Upper lobe of left lung (tissue), 6 donors: Measurements from ENCODE around the gene PIGL. TPM values are rescaled to one million over a fixed set of nuclear protein-coding genes. Genes with fewer than 3 reads are reported as not detected.

ENCODE experiments used
- ATAC-seq, 2 donors: fragments of 200-7000 bp; cut with Tn5 transposase; one replicate each; pipeline ENCODE4 v1.9.1; 2022; ENCODE audit warnings: mild to moderate bottlenecking in 2 of 2, moderate library complexity in 2 of 2; ENCODE audit not compliant: low FRiP score in 2 of 2
- DNase-seq, 2 donors: peaks; one replicate each; pipeline ENCODE4 v3.0.0-alpha.2; 2019 to 2020
- H3K27ac ChIP-seq, 4 donors: fragments of 200-600 bp; sonication (generic); one replicate each; pipeline ENCODE4 v1.5.1; 2016 to 2019
- H3K27me3 ChIP-seq, 4 donors: fragments of 200-600 bp; sonication (generic); one replicate each; pipeline ENCODE4 v1.5.1; 2017 to 2019
- H3K36me3 ChIP-seq, 4 donors: fragments of 200-600 bp; sonication (generic); one replicate each; pipeline ENCODE4 v1.5.1; 2016 to 2019
- H3K4me1 ChIP-seq, 4 donors: fragments of 200-600 bp; sonication (generic); one replicate each; pipeline ENCODE4 v1.5.1; 2018 to 2019
- H3K4me3 ChIP-seq, 4 donors: fragments of 200-600 bp; sonication (generic); one replicate each; pipeline ENCODE4 v1.5.1; 2017 to 2019; ENCODE audit warnings: mild to moderate bottlenecking in 2 of 4, moderate library complexity in 1 of 4
- H3K9me3 ChIP-seq, 4 donors: fragments of 200-600 bp; sonication (generic); one replicate each; pipeline ENCODE4 v1.5.1; 2018 to 2019
- CTCF ChIP-seq, 6 experiments: fragments of 450-650 bp in 4 of 6; fragments of 200-600 bp in 2 of 6; sonication (generic) in 2 of 6; IDR thresholded peaks; one replicate each; pipeline ENCODE4 v1.5.1; 2016 to 2019; ENCODE audit warnings: antibody characterized with exemption in 6 of 6
- EP300 ChIP-seq, 4 donors: sonication (generic); formaldehyde crosslinking; IDR thresholded peaks; one replicate each; pipeline ENCODE4 v1.5.1; 2017; ENCODE audit warnings: antibody characterized with exemption in 4 of 4, control low read depth in 2 of 4
- POLR2A ChIP-seq, 4 donors: fragments of 450-650 bp; IDR thresholded peaks; one replicate each; pipeline ENCODE4 v1.5.1; 2016 to 2017; ENCODE audit warnings: antibody characterized with exemption in 4 of 4, mild to moderate bottlenecking in 2 of 4
- POLR2AphosphoS5 ChIP-seq, 2 donors: sonication (generic); formaldehyde crosslinking; IDR thresholded peaks; one replicate each; pipeline ENCODE4 v1.5.1; 2017; ENCODE audit warnings: antibody characterized with exemption in 2 of 2
- WGBS, 2 donors: methylation state at CpG; one replicate each; pipeline ENCODE4 v1.1.5; 2017 to 2018; 5-methylcytosine and 5-hydroxymethylcytosine counted together
- total RNA-seq, 6 donors: library from RNA; depleted of rRNA in 4 of 6; stranded (reverse); fragments of >200 nt in 4 of 6; gene quantifications; one replicate each; pipeline versions ENCODE4 v1.1.0 to v1.2.1, GENCODE V29; 2016 to 2021
- donor health status: DM: no; HTN: no; CAD: no; lungs with moderate emphysema.
- donor health status: DM: no; HTN: yes; CAD: no; lungs with severe emphysema.

The PIGL gene
- total RNA-seq, 6 donors from 2014 or later: 20.8 to 207 (median 53.1) TPM

GRCh38 chr17:16243385-16243784 lies 26.4 kb downstream of the PIGL start:
- no peak for ATAC-seq
- Histone ChIP-seq H3K27me3 (no peaks in the 10 kb centered on the region), H3K36me3 (no peaks in the 10 kb centered on the region), H3K27ac (no peak overlapping the region), H3K4me1 (no peaks in the 10 kb centered on the region), H3K4me3 (no peak overlapping the region), H3K9me3 (no peaks in the 10 kb centered on the region)
- TF ChIP-seq POLR2AphosphoS5 (IDR thresholded peaks at IDR 0.05) (no peak), CTCF (IDR thresholded peaks at IDR 0.05) (no peak), POLR2A (IDR thresholded peaks at IDR 0.05) (no peak), EP300 (IDR thresholded peaks at IDR 0.05) (no peak)
- WGBS, 2 donors: 77 to 79% methylated on average over 5 of the region's 5 CpGs
- DNase-seq: no peak

DNA sequence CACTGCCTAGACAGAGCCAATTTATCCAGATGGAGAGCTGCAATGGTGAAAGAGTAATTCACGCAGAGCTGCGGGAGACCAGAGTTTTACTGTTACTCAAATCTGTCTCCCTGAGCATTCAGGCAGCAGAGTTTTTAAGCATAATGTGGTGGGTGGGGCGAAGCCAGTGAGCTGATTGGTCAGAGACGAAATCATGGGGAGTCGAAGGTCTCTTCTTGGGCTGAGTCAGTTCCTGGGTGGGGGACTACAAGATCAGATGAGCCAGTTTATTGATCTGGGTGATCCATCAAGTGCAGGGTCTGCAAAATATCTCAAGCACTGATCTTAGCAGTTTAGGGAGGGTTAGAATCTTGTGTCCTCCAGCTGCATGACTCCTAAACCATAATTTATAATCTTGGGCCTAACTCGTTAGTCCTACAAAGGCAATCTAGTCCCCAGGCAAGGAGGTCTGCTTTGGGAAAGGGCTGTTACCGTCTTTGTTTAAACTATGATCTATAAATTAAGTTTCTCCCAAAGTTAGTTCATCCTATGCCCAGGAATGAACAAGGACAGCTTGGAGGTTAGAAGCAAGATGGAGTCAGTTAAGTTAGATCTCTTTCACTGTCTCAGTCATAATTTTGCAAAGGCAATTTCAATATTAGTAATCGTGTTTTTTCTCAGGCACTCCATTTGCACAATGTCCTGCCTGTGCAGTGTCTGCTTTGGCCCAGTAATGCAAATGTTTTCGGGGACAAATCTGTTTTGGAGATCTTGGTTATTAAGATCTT lies 27.0 kb downstream of the PIGL start:
- Histone ChIP-seq H3K4me3 (no peak overlapping the region), H3K9me3 (no peaks in the 10 kb centered on the region)
- no peak for ATAC-seq

GRCh38 chr17:16247586-16247984 lies 30.6 kb downstream of the PIGL start:
- WGBS, 2 donors: 84 to 100% methylated on average over 7 of the region's 7 CpGs
- ATAC-seq (no peak), DNase-seq (no peak)
- H3K4me1 ChIP-seq: no peaks in the 10 kb centered on the region
- H3K36me3 ChIP-seq: no peaks in the 10 kb centered on the region
- no peaks in the 10 kb centered on the region for H3K27me3 ChIP-seq
- TF ChIP-seq EP300 (IDR thresholded peaks at IDR 0.05) (no peak), CTCF (IDR thresholded peaks at IDR 0.05) (no peak), POLR2AphosphoS5 (IDR thresholded peaks at IDR 0.05) (no peak), POLR2A (IDR thresholded peaks at IDR 0.05) (no peak)
- H3K4me3 ChIP-seq: no peak overlapping the region
- no peak overlapping the region for H3K27ac ChIP-seq
- no peaks in the 10 kb centered on the region for H3K9me3 ChIP-seq

More for the DNA sequence above, 27.0 kb downstream of the PIGL start:
- Histone ChIP-seq H3K27ac (no peak overlapping the region), H3K27me3 (no peaks in the 10 kb centered on the region), H3K36me3 (no peaks in the 10 kb centered on the region), H3K4me1 (no peaks in the 10 kb centered on the region)
- TF ChIP-seq POLR2AphosphoS5 (IDR thresholded peaks at IDR 0.05) (no peak), CTCF (IDR thresholded peaks at IDR 0.05) (no peak), EP300 (IDR thresholded peaks at IDR 0.05) (no peak), POLR2A (IDR thresholded peaks at IDR 0.05) (no peak)
- no peak for DNase-seq
- WGBS, 2 donors: 78 to 88% methylated on average over 9 of the region's 9 CpGs

GRCh38 chr17:16250635-16251034 lies 33.6 kb downstream of the PIGL start:
- WGBS, 2 donors: 77 to 96% methylated on average over 1 of the region's 1 CpG
- Histone ChIP-seq H3K9me3 (no peaks in the 10 kb centered on the region), H3K4me3 (no peak overlapping the region), H3K27ac (no peak overlapping the region), H3K36me3 (no peaks in the 10 kb centered on the region), H3K27me3 (no peaks in the 10 kb centered on the region), H3K4me1 (peaks cover 8 to 11% (median 9%) of the 10 kb centered on the region in 4 donors)
- DNase-seq: no peak
- no peak for ATAC-seq
- TF ChIP-seq POLR2A (IDR thresholded peaks at IDR 0.05) (no peak), EP300 (IDR thresholded peaks at IDR 0.05) (no peak), POLR2AphosphoS5 (IDR thresholded peaks at IDR 0.05) (no peak), CTCF (IDR thresholded peaks at IDR 0.05) (no peak)

DNA sequence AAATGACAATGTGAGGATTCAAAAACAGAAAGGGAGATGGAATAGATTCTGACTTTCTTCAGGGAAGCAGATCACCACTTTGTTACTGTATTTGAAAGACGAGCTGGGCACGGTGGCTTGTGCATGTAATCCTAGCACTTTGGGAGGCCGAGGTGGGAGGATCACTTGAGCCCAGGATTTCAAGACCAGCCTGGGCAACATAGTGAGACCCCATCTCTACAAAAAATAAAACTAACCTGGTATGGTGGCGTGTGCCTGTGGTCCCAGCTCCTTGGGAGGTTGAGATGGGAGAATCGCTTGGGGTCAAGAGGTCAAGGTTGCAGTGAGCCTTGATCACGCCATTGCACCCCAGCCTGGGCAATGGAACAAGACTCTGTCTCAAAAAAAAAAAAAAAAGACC lies 34.0 kb downstream of the PIGL start:
- Histone ChIP-seq H3K4me1 (peaks cover 11 to 14% (median 13%) of the 10 kb centered on the region in 4 donors), H3K27ac (no peak overlapping the region), H3K9me3 (no peaks in the 10 kb centered on the region), H3K4me3 (no peak overlapping the region), H3K27me3 (no peaks in the 10 kb centered on the region), H3K36me3 (no peaks in the 10 kb centered on the region)
- DNase-seq (no peak), ATAC-seq (no peak)
- WGBS, 2 donors: 92 to 97% methylated on average over 6 of the region's 6 CpGs
- TF ChIP-seq CTCF (IDR thresholded peaks at IDR 0.05): no peak
- no peak for TF ChIP-seq POLR2A (IDR thresholded peaks at IDR 0.05)
- TF ChIP-seq POLR2AphosphoS5 (IDR thresholded peaks at IDR 0.05): no peak
- no peak for TF ChIP-seq EP300 (IDR thresholded peaks at IDR 0.05)
